Ovary (tissue), 9 donors: ENCODE measurements around the gene CYSRT1. TPM values are rescaled to one million over a fixed set of nuclear protein-coding genes. Genes with fewer than 3 reads are reported as not detected.
A peak's percentile ranks its signal among the peaks of the same experiment; 100 is the strongest.
"Not testable (repeated sequence)": the region's sequence is repeated elsewhere in the genome, so short reads cannot be mapped to it uniquely, and the experiment has no call there.

Source experiments
- DNase-seq, 5 donors: peaks; one replicate each; pipeline ENCODE4 v3.0.0-alpha.2; 2019 to 2020
- H3K27ac ChIP-seq, 2 donors: fragments of 200-600 bp; one replicate each; pipeline versions ENCODE4 v1.5.1 to v1.8.0; 2019 to 2022
- H3K27me3 ChIP-seq: fragments of 200-600 bp; one replicate; pipeline ENCODE4 v1.8.0; 2022
- H3K36me3 ChIP-seq: fragments of 200-600 bp; sonication (generic); one replicate; pipeline ENCODE4 v1.5.1; 2019
- H3K4me1 ChIP-seq: one replicate; pipeline ENCODE4 v1.8.1; 2013; ENCODE audit warnings: mild to moderate bottlenecking, moderate library complexity; ENCODE audit not compliant: insufficient read depth
- H3K4me3 ChIP-seq: fragments of 200-600 bp; sonication (generic); one replicate; pipeline ENCODE4 v1.5.1; 2017
- H3K9me3 ChIP-seq, 2 donors: fragments of 200-600 bp in 1 of 2; sonication (generic) in 1 of 2; one replicate each; pipeline versions ENCODE4 v1.5.1 to v1.8.1; 2013 to 2019; ENCODE audit warnings: mild to moderate bottlenecking in 1 of 2, moderate library complexity in 1 of 2
- EP300 ChIP-seq: sonication (generic); formaldehyde crosslinking; IDR thresholded peaks from one replicate; pipeline ENCODE4 v1.6.1; 2017; ENCODE audit warnings: antibody characterized with exemption
- POLR2A ChIP-seq: fragments of 450-650 bp; IDR thresholded peaks from one replicate; pipeline ENCODE4 v1.6.1; 2017; ENCODE audit warnings: antibody characterized with exemption, mild to moderate bottlenecking, moderate library complexity
- WGBS, 3 donors: extraction: QIAGEN DNeasy Blood & Tissue Kit in 1 of 3; methylation state at CpG; one replicate each; pipeline versions ENCODE4 v1.1.5 to v1.1.7; 2013 to 2017; 5-methylcytosine and 5-hydroxymethylcytosine counted together
- intact Hi-C, 4 donors: fragments of 100-400 bp; cut with DNase I; formaldehyde crosslinking; loops; one replicate each; pipeline versions ENCODE4 v1.11.0 to v1.15.1; 2022 to 2023
- polyA plus RNA-seq, 2 donors: library from polyadenylated mRNA; stranded (reverse); fragments of 200-250 nt in 1 of 2; fragments of 350-450 nt in 1 of 2; fragmentation: Illumina TruSeq in 1 of 2; extraction: RNeasy Lipid Tissue Mini Kit (QIAGEN cat#74804) in 1 of 2; gene quantifications; one replicate each; pipeline ENCODE4 v1.2.3, GENCODE V29; 2013 to 2014
- total RNA-seq, 7 donors: library from RNA; depleted of rRNA in 2 of 7; stranded (reverse); fragments of >200 nt in 2 of 7; fragmentation: NEBNext Ultra II Directional in 3 of 7; extraction: Animal tissue kit (Norgen Biotek cat#: 25700) in 3 of 7; gene quantifications; one replicate each; pipeline versions ENCODE4 v1.1.0 to v1.2.4, GENCODE V29; 2016 to 2023
- TF ChIP-seq, protein P1 (sequence below), 3 donors: fragments of 450-650 bp in 2 of 3; fragments of 200-600 bp in 1 of 3; IDR thresholded peaks; one replicate each; pipeline versions ENCODE4 v1.5.1 to v1.8.0; 2016 to 2022; ENCODE audit warnings: antibody characterized with exemption in 3 of 3, mild to moderate bottlenecking in 1 of 3
- donor health status: DM: no; HTN: no; CAD: no; lungs with moderate emphysema.
- donor health status: DM: no; HTN: no; CAD: no.
- donor health status: Bipolar disorder and iron deficiency.
- donor health status: DM: yes; HTN: yes; CAD: no.
- donor health status: DM: no; HTN: no; CAD: no.
- donor health status: DM: yes; HTN: yes; CAD: no.

CYSRT1 gene
- total and polyA plus RNA-seq, 9 donors, result 0.12 to 0.80 (median 0.17) TPM; not detected in 4

DNA sequence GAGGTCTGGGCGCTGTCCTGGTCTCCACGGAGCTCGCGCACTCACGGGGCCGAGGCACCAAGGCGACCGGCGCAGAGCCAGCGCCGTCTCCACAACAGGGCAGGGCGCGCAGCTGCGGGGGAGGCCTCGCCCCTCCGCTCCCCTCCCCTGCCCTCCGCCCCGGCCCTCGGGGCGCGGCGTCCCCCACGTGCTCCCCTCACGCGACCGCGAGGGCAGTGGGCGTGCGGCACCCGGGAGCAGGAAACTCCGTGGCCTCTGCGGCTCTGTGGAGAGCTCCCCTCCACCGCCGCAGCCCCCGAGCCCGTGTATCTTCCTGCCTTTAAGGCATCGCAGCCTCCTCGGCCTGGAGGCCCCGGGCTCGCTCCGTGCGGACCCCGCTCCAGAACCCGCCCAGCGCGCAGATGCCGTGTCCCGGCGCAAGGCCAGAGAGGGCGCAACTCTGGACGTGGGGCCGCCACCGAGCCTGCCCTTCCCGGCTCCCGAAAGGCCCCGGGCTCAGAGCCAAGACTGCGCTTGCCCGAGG is 15.4 kb downstream of the CYSRT1 start:
- H3K4me3 ChIP-seq, result peak overlapping the region; percentile 60
- no peaks in the 10 kb centered on the region for H3K36me3 ChIP-seq
- H3K9me3 ChIP-seq, result no peaks in the 10 kb centered on the region
- H3K27me3 ChIP-seq, result no peaks in the 10 kb centered on the region
- TF ChIP-seq, protein P1, sequence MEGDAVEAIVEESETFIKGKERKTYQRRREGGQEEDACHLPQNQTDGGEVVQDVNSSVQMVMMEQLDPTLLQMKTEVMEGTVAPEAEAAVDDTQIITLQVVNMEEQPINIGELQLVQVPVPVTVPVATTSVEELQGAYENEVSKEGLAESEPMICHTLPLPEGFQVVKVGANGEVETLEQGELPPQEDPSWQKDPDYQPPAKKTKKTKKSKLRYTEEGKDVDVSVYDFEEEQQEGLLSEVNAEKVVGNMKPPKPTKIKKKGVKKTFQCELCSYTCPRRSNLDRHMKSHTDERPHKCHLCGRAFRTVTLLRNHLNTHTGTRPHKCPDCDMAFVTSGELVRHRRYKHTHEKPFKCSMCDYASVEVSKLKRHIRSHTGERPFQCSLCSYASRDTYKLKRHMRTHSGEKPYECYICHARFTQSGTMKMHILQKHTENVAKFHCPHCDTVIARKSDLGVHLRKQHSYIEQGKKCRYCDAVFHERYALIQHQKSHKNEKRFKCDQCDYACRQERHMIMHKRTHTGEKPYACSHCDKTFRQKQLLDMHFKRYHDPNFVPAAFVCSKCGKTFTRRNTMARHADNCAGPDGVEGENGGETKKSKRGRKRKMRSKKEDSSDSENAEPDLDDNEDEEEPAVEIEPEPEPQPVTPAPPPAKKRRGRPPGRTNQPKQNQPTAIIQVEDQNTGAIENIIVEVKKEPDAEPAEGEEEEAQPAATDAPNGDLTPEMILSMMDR (IDR thresholded peaks at IDR 0.05), result no peak
- TF ChIP-seq POLR2A, result peak; percentile 13
- 0 to 1% (median 1%) methylated on average over 23 to 58 of the region's 58 CpGs for WGBS, 3 donors
- intact Hi-C loops, result no loop called here
- peaks cover 14% of the 10 kb centered on the region for H3K4me1 ChIP-seq
- DNase-seq, result peak; percentile 74 to 88 (median 81)
- H3K27ac ChIP-seq, result peak overlapping the region; percentile 23 to 95

DNA sequence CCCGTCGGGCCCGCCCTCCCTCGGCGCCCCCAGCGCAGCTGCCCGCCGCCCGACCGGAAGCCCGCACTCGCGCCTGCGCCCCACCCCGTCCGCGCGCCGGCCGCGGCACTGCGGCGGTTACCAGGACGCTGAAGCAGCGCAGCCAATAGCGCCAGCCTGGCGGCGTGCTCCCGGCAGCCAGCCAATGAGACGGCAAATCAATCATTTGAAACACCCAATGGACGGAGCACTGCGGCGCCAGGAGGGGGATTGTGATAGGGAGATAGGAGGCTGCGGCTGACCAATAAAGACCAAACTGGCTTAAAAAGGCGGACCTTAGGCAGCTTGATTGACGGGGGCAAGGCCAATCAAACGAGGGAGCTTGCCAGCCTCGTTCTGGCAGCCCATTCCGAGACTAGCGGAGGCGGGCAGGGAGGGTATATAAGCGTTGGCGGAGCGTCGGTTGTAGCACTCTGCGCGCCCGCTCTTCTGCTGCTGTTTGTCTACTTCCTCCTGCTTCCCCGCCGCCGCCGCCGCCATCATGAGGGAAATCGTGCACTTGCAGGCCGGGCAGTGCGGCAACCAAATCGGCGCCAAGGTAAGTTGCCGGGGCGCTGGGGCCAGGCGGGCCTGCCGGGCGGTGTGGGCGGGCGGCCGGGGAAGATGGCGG is 16.0 kb downstream of the CYSRT1 start, which contains the start of gene TUBB4B:
TSS of gene TUBB4B (plus strand) at position 447 of the 649 bp plus-strand sequence. CDS start at position 521, 74 bp downstream.
- no peaks in the 10 kb centered on the region for H3K9me3 ChIP-seq
- H3K27ac ChIP-seq, result peak within 1 kb of the TSS; percentile 63 to 95
- peak; percentile 99 to 100 (median 100) for DNase-seq
- peaks cover 12% of the 10 kb centered on the region for H3K4me1 ChIP-seq
- intact Hi-C loops, result no loop called here
- no peaks in the 10 kb centered on the region for H3K36me3 ChIP-seq
- no peak for TF ChIP-seq EP300
- TF ChIP-seq, protein P1 (IDR thresholded peaks at IDR 0.05), result peak in 1 of 3 donors; percentile 6
- TF ChIP-seq POLR2A, result peak; percentile 100
- WGBS, 3 donors, result 0 to 1% (median 1%) methylated on average over 36 to 67 of the region's 67 CpGs
- H3K27me3 ChIP-seq, result no peaks in the 10 kb centered on the region
- peak within 1 kb of the TSS; percentile 64 for H3K4me3 ChIP-seq

DNA sequence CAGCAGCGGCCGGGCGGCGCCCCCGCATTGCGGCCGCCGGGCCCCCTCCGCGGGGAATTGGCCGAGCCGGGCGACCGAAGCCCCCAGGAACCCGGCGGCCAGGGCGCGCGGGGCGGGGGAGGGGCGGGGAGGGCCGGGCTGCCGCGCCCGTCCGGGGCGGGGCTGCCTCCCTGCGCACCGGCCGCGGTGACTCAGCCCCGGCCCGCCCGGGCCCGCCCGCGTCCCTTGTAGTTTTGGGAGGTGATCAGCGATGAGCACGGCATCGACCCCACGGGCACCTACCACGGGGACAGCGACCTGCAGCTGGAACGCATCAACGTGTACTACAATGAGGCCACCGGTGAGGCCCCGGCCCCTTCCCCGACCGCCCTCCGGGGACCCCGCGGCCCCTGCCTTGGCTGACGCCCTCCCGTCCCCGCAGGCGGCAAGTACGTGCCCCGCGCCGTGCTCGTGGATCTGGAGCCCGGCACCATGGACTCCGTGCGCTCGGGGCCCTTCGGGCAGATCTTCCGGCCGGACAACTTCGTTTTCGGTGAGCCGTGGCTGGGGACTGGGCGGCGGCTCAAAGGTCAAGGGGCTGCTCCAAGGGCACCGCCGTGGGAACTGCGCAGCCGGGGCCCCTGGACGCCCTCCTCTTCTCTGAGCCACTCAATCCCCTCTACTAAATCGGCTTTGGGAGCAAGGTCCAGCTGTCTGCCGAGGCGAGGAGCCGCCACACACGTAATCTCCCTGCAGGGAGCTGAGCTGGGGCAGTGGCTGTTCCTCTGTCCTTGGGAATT is 16.7 kb downstream of the CYSRT1 start:
- intact Hi-C loops, result no loop called here
- no peaks in the 10 kb centered on the region for H3K9me3 ChIP-seq
- WGBS, 3 donors, result 1 to 7% (median 3%) methylated on average over 18 to 83 of the region's 83 CpGs
- TF ChIP-seq, protein P1 (IDR thresholded peaks at IDR 0.05), result no peak
- TF ChIP-seq EP300 (no peak), POLR2A (no peak)
- peak overlapping the region; percentile 63 to 79 for H3K27ac ChIP-seq
- no peaks in the 10 kb centered on the region for H3K36me3 ChIP-seq
- DNase-seq, result peak; percentile 62 to 77 (median 77)
- peaks cover 6% of the 10 kb centered on the region for H3K4me1 ChIP-seq
- peak overlapping the region; percentile 64 for H3K4me3 ChIP-seq
- no peaks in the 10 kb centered on the region for H3K27me3 ChIP-seq

DNA sequence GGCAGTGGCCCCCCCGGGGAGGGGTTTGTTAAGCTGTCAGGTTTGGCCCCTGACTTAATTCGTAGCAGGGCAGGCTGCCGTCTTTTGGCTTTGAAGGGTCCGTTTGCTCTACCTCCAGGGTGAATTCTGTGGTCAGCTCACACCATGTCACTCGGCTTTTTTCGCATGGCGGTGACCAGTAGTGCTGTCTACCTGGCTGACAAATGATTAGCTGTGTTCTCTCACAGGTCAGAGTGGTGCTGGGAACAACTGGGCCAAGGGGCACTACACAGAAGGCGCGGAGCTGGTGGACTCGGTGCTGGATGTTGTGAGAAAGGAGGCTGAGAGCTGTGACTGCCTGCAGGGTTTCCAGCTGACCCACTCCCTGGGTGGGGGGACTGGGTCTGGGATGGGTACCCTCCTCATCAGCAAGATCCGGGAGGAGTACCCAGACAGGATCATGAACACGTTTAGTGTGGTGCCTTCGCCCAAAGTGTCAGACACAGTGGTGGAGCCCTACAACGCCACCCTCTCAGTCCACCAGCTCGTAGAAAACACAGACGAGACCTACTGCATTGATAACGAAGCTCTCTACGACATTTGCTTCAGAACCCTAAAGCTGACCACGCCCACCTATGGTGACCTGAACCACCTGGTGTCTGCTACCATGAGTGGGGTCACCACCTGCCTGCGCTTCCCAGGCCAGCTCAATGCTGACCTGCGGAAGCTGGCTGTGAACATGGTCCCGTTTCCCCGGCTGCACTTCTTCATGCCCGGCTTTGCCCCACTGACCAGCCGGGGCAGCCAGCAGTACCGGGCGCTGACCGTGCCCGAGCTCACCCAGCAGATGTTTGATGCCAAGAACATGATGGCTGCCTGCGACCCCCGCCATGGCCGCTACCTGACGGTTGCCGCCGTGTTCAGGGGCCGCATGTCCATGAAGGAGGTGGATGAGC is 17.6 kb downstream of the CYSRT1 start:
- Histone ChIP-seq H3K27ac (peak overlapping the region in 1 of 2 donors; percentile 79), H3K4me1 (peaks cover 4% of the 10 kb centered on the region)

DNA sequence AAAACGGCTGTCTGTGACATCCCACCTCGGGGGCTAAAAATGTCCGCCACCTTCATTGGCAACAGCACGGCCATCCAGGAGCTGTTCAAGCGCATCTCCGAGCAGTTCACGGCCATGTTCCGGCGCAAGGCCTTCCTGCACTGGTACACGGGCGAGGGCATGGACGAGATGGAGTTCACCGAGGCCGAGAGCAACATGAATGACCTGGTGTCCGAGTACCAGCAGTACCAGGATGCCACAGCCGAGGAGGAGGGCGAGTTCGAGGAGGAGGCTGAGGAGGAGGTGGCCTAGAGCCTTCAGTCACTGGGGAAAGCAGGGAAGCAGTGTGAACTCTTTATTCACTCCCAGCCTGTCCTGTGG is 18.3 kb downstream of the CYSRT1 start:
- H3K4me1 ChIP-seq, result not testable (repeated sequence)

More for the DNA sequence above, 17.6 kb downstream of the CYSRT1 start:
- H3K27me3 ChIP-seq, result no peaks in the 10 kb centered on the region
- no peak for DNase-seq
- intact Hi-C loops, result no loop called here
- no peaks in the 10 kb centered on the region for H3K9me3 ChIP-seq
- H3K36me3 ChIP-seq, result no peaks in the 10 kb centered on the region
- WGBS, 3 donors, result 73 to 79% (median 76%) methylated on average over 36 of the region's 36 CpGs
- H3K4me3 ChIP-seq, result peak overlapping the region; percentile 64
- TF ChIP-seq EP300 (no peak), POLR2A (no peak)
- TF ChIP-seq, protein P1 (IDR thresholded peaks at IDR 0.05), result no peak

More for the DNA sequence above, 18.3 kb downstream of the CYSRT1 start:
- H3K27me3 ChIP-seq, DNase-seq, H3K27ac ChIP-seq, intact Hi-C loops, H3K9me3 ChIP-seq, H3K4me3 ChIP-seq, H3K36me3 ChIP-seq: not testable (repeated sequence)
- WGBS, 3 donors, result 89 to 94% (median 90%) methylated on average over 18 of the region's 18 CpGs
